Activated CD4-positive, alpha-beta T cell treated with anti-CD3 and anti-CD28 coated beads, Interleukin-2, amount 50 U/mL, for 4 hours (primary cell): ENCODE measurements around the gene S100A9.
"Not testable (repeated sequence)": the region's sequence is repeated elsewhere in the genome, so short reads cannot be mapped to it uniquely, and the experiment has no call there.

Source experiments
- DNase-seq, 2 experiments: peaks; one replicate each; pipeline ENCODE4 v3.0.0-alpha.2; 2020

The S100A9 gene

GRCh38 chr1:153390938-153391710, 33.5 kb downstream of the S100A9 start, which contains the start of gene S100A8:
Gene S100A8 (minus strand): TSS chr1:153391073. CDS start chr1:153390535, 538 bp downstream.
- DNase-seq: no peak

GRCh38 chr1:153392258-153392657, 34.6 kb downstream of the S100A9 start:
- DNase-seq: no peak

GRCh38 chr1:153392822-153393221, 35.2 kb downstream of the S100A9 start:
- no peak for DNase-seq

- no peak for DNase-seq
Measured at GRCh38 chr1:153393926-153394325, 36.3 kb downstream of the S100A9 start.

DNA sequence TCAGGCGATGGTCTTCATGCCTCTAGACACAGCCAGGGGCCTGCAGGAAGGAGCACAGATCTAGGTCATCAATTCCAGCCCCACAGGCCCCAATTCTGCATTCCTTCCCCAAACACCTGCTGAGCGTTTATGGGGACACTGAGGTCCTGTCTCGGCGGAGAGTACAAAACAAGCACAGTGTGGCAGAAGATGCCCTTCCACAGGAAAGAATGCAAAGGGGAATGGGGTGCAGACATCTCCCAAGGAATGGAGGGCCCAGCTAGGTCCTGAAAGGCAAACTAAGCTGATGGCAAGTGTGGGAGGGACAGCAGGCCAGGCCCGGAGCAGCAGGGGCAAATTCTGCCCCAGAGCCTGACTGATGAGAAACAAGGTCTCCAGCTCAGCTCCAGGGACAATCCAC, 36.7 kb downstream of the S100A9 start:
- DNase-seq: no peak

- no peak for DNase-seq
Measured at GRCh38 chr1:153395136-153395685, 37.6 kb downstream of the S100A9 start.

- DNase-seq: no peak
Measured at GRCh38 chr1:153395776-153396175, 38.1 kb downstream of the S100A9 start.

GRCh38 chr1:153396461-153396860, 38.8 kb downstream of the S100A9 start:
- no peak for DNase-seq

- no peak for DNase-seq
Measured at GRCh38 chr1:153397051-153397923, 39.6 kb downstream of the S100A9 start.

- DNase-seq: no peak
Measured at GRCh38 chr1:153397924-153398651, 40.4 kb downstream of the S100A9 start.

GRCh38 chr1:153399401-153400055, 41.9 kb downstream of the S100A9 start:
- DNase-seq: no peak

DNA sequence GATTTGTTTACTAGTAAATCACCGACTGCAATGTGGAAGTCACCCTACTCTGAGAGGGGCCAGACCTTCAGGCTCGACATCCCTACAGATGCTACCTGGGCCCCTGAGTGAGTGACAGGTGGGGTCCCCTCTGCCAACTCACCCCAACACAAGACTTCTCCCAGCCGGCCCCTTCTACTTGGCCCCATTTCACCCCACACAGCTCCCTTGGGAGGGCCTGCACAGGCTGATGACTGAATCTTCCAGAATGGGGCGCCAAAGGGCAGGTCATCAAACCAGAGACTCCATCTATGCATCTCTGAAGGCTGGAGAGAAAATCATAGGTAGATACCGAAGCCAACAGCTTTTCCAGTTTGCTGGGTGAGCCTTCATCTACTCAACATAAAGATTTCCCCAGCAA, 42.6 kb downstream of the S100A9 start:
- DNase-seq: no peak

DNA sequence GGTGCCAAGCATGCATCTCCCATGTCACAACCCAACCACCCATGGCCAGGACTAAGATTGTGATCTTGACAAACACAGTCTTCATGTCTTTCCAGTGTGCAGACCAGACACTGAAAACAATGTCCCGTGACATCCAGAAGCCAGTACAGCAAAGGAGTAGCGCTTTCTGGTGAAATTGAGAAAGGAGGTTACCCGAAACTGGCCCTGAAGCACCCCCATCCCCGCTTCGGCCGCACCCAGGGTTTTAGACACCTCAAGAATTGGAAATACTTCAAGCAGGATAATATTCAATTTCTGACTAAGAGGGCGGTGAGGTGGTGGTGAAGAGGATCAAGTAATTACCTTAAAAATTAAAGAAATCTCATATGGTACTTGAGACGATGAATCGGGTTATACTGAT, 43.8 kb downstream of the S100A9 start:
- DNase-seq: no peak

DNA sequence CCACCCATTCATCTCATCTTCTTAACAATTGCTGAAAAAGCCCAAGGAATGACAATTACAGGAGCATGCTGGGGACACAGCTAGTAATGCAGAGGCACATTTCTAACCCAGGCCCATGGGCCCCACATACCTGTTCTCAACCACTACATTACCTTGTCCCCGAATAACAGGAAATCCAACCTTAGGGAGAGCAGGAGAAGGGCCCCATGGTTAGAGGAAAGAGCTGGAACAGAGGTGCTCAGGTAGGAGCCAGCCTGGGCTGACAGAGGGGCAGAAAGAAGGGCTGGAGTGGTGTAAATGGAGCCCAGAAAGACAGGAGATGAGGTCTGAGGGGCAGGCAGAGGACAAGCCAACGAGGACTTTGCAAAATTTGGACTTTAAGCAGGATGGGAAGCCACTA, 44.6 kb downstream of the S100A9 start:
- DNase-seq: no peak

- no peak for DNase-seq
Measured at GRCh38 chr1:153403421-153404085, 45.9 kb downstream of the S100A9 start.

- no peak for DNase-seq
Measured at GRCh38 chr1:153404086-153404635, 46.5 kb downstream of the S100A9 start.

GRCh38 chr1:153404768-153405167, 47.1 kb downstream of the S100A9 start:
- peak; percentile 39 to 43 for DNase-seq

DNA sequence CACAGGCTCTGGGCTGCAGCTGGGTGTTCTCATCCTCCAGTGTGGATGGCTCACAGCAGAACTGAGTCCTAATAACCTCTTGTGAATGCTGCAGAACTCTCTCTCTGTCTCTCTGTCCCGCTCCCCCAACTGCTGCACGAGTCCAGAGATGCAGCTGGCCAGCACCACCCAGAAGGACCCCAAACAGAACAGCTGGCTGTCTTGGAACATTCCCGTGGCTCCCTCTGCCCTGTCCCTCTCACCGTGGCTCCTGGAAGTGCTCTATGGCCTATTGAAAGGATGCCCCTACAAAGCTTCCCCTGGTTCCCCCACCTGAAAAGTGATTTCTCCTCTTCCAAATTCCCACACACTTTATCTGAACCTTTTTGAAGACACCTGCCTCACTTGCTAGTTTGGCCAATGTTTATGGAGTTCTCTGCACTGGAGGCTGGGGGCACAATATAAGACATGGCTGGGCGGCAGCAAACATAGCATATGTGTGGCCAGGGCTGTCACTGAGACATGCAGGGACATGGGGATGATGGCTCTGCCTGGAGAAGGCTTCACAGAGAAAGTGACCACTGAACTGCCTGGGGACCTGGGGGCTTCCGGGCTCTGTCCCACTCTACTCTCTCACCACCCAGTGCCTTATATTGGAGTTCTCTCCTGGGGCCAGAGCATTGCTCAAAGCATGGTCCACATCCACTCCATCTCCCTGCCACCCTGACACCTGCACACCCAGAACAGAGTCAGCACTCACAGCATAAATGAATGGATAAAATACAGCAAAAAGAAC, 48.4 kb downstream of the S100A9 start:
- not testable (repeated sequence) for DNase-seq

GRCh38 chr1:153407274-153407673, 49.6 kb downstream of the S100A9 start:
- DNase-seq: not testable (repeated sequence)
